ENCODE measurements around the gene GATAD2B.

- TF ChIP-seq CTCF (conservative IDR thresholded peaks at IDR 0.05; ENCODE audit: low read length): no peak
- TF ChIP-seq EZH2phosphoT487 (IDR thresholded peaks at IDR 0.05; ENCODE audit: borderline replicate concordance): no peak
Measured at GRCh38 chr1:153832293-153832692, 90.5 kb downstream of the GATAD2B start.

Data from Loucy (cell line).